GM12864 (cell line): Measurements from ENCODE around the gene ARHGAP12.
"Not testable (repeated sequence)": the region's sequence is repeated elsewhere in the genome, so short reads cannot be mapped to it uniquely, and the experiment has no call there.

Experiments used
- DNase-seq: peaks from one replicate; pipeline ENCODE4 v3.0.0-alpha.2; 2011; ENCODE audit warnings: low read depth
- H3K4me3 ChIP-seq: 2 replicates; pipeline ENCODE4 v1.5.1; 2011; ENCODE audit warnings: mild to moderate bottlenecking, low read depth, low read length, control low read depth
- CTCF ChIP-seq: IDR thresholded peaks from 2 replicates; pipeline ENCODE4 v1.5.1; 2011; ENCODE audit warnings: low read depth, mild to moderate bottlenecking, moderate library complexity, low read length, control low read depth, inconsistent platforms; ENCODE audit errors: missing control alignments

ARHGAP12 gene

GRCh38 chr10:31928549-31929260 lies at the start of gene ARHGAP12:
Gene ARHGAP12, minus strand, starts transcription at chr10:31928831. Its CDS starts 19,976 bp downstream, at chr10:31908855.
- H3K4me3 ChIP-seq, result peak within 1 kb of the TSS; percentile 96
- no peak for DNase-seq
- no peak for TF ChIP-seq CTCF

- no peak overlapping the region for H3K4me3 ChIP-seq
- no peak for TF ChIP-seq CTCF
- no peak for DNase-seq
Measured at GRCh38 chr10:31978156-31978483, 49.5 kb upstream of the ARHGAP12 start.

GRCh38 chr10:31977440-31978155 lies 49.0 kb upstream of the ARHGAP12 start:
- H3K4me3 ChIP-seq, result no peak overlapping the region
- TF ChIP-seq CTCF, result no peak
- peak; percentile 16 for DNase-seq

- DNase-seq, result no peak
- H3K4me3 ChIP-seq, result no peak overlapping the region
- TF ChIP-seq CTCF, result no peak
Measured at GRCh38 chr10:31975157-31975765, 46.6 kb upstream of the ARHGAP12 start.

- TF ChIP-seq CTCF, result no peak
- no peak for DNase-seq
Measured at GRCh38 chr10:31974434-31975124, 45.9 kb upstream of the ARHGAP12 start.

GRCh38 chr10:31972519-31973041 lies 43.9 kb upstream of the ARHGAP12 start:
- DNase-seq, result no peak
- no peak overlapping the region for H3K4me3 ChIP-seq
- no peak for TF ChIP-seq CTCF

More at GRCh38 chr10:31974434-31975124, 45.9 kb upstream of the ARHGAP12 start:
- no peak overlapping the region for H3K4me3 ChIP-seq

GRCh38 chr10:31969847-31970246 lies 41.2 kb upstream of the ARHGAP12 start:
- not testable (repeated sequence) for DNase-seq, H3K4me3 ChIP-seq
